Stimulated activated CD4-positive, alpha-beta T cell treated with anti-CD3 and anti-CD28 coated beads, Interleukin-15, amount 100 ng/mL, for 48 hours (primary cell): ENCODE data around the gene BGN.
A peak's percentile ranks its signal among the peaks of the same experiment; 100 is the strongest.

ENCODE experiments used
- DNase-seq, 2 donors: peaks; one replicate each; pipeline ENCODE4 v3.0.0-alpha.2; 2020; ENCODE audit warnings: low read depth in 2 of 2

BGN gene

DNA sequence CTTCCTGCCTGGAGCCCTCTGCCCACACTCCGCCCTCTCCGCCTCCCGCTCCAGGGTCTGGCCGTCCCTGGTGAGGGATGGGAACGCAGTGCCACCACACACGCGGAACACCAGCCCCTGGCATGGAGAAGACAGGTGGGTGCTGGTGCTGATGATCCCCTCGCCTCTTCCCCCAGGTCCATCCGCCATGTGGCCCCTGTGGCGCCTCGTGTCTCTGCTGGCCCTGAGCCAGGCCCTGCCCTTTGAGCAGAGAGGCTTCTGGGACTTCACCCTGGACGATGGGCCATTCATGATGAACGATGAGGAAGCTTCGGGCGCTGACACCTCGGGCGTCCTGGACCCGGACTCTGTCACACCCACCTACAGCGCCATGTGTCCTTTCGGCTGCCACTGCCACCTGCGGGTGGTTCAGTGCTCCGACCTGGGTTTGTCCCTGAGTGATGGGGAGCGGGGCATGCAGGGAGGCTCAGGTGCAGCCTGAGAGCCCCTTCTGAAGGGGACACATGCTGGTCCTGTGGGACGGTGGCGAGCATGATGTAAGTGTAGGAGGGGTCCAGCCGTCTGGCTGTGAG lies 9.8 kb downstream of the BGN start:
- DNase-seq: no peak

DNA sequence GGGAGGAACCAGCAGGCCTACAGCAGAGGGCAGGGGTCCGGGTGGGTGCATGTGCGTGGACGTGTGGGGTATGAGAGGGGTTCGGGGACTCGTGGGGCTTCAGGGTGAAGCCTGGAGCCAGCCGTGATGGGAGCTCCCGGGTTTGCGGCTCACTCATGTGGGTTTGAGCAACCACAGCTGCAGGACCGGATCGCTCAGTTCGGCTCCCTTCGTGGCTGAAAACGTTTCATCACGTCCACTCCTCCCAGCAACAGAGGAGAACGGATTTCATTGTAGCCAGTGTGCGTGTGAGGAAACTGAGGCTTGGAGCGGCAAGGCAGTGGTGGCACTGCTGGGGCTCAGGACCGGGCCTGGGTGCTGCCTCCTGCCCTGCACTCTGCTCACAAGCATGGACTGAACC lies 10.6 kb downstream of the BGN start:
- DNase-seq: no peak

DNA sequence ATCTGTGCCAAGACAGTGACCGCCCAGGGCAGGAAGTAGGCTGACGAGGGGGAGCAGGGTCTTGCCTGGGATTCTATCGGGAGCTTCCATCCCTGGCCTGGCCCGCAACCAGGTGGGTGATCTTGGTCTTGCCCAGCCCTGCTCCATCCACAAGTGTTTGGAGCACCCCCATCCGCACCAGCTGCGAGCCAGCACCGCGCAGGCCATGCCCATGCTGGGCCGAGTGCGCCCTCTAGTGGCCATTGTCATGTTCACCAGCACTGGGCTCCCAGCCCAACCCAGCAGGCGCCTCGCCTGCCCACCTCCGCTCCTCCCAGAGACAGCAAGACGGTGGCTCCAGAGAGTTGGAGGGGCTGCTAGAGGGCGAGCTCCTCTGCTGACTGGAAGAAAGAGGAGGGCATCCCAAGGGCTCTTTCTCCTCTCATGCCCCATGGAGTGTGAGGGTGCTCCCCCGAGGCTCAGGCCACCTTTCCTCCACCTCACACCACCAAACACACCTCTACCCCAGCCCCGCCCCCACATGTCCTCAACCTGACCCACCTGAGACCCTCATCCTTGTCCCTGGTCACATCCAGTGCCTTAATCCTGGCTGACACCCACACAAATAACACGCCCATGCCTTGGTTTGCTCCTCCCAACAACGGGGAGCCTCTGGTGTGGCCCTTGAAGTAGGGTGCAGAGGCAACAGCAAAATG lies 12.9 kb downstream of the BGN start:
- peak; percentile 64 to 81 for DNase-seq

DNA sequence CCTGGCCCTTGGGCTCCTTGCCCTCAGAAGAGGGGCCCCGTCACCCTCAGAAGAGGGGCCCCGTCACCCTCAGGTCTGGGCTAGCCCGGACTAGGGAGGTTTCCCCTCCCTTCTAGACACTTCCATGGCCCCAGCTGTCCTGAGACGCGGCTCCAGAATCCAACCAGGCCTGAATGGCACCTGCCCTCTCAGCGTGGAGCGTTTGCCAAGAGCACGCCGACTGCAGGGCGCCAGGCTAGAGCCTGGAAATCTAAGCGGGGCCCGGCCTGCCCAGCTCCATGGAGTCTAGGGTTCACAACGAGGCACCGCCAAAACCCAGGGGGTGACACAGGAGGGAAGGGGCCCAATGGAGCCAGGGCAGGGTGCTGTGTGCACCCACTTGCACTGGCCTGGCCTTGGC lies 14.8 kb downstream of the BGN start:
- DNase-seq: no peak

DNA sequence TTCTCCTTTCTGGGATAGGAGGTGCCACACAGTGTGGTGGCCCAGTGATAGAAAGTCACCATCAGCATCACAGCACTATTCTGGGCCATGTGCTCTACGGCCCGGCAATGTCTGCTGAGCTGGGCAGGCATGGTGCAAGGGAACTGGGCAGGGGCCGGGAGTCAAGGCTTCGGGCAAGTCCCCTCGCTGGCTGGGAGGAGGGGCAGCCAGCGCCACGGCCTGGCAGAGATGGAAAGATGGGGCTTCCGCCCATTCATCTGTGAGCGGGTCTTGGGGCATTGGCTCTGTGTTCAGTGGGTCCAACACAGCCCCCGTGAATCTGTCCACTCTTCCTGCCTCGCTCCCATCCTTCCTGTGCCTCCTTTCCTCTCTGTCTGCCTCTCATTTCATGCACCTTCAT lies 15.6 kb downstream of the BGN start:
- no peak for DNase-seq

DNA sequence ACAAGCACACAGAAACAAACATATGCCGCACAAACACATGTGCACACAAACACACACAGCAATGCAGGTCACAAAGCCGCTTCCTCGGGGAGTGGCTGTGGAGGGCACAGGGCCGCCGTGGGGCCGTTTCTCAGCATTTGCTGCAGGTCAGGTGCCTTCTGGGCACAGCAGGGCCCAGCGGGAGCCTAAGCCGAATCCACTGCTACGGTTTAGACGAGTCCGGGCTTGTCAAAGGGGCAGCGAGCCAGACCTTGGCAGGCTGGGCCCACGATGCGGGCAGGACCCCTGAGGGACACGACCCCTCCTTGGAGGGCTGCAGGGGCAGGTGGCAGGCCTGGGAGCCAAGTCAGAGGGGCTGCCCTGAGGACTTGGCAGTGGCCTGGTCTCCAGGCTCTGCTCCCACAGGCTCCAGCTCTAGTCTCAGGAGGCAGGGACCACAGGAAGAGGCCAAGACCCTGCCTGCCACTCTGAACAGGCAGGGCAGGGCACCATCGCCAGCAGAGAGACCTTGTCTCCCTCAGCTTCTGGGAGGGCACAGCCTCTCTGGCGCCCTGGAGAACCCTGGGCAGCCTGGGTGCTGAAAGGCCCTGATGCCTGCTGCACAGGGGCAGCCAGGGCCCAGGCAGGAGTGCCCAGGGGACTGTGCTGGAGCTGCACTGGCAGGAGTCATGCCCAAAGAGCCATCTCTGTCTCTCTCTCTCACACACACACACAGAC lies 17.2 kb downstream of the BGN start:
- DNase-seq: no peak

DNA sequence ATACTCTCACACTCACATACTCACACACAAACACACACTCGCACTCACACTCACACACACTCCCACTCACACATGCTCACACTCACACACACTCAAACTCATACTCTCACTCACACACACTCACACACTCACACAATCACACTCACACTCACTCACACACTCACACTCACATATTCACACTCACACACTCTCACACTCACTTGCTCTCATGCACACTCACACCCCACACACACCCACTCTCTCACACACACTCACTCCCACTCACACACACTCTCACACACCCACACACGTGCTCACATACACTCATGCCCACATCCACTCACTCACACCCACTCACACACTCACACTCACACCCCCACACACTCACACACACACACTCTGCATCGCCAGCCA lies 17.7 kb downstream of the BGN start:
- no peak for DNase-seq

DNA sequence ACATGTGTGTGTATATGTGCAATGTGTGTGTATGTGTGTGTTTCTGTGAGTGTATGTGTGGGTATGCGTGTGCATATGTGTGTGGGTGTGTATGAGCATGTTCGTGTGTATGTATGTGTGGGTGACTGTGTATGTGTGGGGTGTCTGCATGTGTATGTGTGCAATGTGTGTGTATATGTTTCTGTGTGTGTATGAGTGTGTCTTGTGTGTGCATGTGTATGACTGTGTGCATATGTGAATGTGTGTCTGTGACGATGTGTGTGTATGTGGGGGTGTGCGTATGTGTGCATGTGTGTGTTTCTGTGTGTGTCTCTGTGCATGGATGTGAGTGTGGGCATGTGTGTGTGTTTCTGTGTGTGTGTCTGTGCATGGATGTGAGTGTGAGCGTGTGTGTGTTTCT lies 18.5 kb downstream of the BGN start:
- no peak for DNase-seq

DNA sequence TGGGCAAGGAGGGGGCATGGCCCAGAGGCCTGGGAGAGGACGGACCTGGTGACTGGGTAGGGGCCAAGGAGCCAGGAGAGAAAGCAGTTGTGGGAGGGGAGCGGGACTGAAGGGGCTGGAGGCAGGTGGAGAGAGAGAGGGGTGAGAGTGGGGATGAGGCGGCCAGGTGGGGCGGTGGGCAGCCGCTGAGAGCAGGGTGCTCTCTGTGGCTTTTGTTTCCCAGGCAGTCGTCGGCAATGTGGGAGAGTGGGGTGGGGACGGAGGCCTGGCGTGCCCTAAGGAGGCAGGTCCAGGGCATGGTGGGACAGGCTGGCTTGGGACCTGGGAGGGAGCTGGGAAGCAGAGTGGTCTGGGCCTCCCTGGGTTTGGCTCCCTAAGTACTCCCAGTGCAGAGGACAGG lies 19.5 kb downstream of the BGN start:
- no peak for DNase-seq

DNA sequence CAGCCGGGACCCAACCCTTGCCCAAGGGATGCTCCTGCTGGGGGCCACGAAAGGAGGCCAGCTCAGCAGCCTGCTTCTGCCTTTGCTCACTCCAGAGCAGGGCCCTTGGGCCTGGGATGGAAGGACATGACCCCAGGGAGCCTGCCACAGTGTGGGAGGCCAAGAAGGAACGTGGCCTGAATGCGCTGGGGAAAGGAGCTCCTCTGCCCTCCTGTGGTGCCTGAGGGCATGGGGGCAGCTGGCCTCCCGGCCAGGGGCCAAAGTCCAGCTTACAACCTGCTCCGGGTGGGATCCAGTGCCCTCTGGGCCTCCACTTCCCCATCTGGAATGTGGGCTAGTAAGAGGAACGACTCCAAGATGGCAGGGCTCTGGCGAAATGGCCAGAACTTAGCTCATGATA lies 20.7 kb downstream of the BGN start:
- DNase-seq: no peak

DNA sequence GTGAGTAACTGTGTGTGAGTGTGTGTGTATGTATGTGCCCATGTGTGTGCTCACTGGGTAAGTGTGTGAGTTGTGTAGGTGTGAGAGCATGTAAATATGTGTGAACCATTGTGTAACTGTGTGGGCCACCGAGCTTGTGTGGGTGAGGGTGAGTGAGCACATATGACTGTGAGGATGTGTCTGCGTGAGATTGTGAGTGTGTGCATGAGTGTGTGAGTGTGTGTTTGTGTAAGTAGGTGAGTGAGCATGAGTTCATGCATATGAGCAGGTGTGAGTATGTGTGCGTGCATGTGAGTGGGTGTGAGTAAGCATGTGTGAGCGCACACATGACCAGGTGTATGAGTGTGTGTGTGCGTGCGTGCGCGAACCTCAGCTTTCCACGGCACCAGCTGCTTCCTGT lies 21.3 kb downstream of the BGN start:
- no peak for DNase-seq

DNA sequence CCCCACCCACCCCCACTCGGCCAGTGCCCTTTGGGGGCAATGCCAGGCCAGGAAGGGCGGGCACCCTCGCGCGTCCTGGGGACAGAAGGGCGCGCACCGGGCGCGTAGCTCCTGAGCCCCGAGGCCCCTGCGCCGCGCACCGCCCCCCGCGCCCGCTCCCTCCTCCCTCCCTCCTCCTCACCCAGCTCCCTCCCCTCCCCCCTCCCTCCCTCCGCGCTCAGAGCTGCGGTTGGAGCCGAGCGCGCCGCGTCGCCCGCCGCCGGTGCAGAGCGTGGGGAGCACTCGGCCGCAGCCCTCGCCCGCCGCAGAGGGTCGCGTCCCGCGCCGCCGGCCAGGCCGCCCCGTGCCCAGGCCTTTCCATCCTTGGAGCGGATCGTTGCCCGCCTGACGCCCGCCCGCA lies 22.6 kb downstream of the BGN start, which contains the start of gene ATP2B3:
Gene ATP2B3 (plus strand): TSS at position 220 of the 400 bp plus-strand sequence. CDS start 18,606 bp downstream, outside the sequence.
- DNase-seq: no peak

DNA sequence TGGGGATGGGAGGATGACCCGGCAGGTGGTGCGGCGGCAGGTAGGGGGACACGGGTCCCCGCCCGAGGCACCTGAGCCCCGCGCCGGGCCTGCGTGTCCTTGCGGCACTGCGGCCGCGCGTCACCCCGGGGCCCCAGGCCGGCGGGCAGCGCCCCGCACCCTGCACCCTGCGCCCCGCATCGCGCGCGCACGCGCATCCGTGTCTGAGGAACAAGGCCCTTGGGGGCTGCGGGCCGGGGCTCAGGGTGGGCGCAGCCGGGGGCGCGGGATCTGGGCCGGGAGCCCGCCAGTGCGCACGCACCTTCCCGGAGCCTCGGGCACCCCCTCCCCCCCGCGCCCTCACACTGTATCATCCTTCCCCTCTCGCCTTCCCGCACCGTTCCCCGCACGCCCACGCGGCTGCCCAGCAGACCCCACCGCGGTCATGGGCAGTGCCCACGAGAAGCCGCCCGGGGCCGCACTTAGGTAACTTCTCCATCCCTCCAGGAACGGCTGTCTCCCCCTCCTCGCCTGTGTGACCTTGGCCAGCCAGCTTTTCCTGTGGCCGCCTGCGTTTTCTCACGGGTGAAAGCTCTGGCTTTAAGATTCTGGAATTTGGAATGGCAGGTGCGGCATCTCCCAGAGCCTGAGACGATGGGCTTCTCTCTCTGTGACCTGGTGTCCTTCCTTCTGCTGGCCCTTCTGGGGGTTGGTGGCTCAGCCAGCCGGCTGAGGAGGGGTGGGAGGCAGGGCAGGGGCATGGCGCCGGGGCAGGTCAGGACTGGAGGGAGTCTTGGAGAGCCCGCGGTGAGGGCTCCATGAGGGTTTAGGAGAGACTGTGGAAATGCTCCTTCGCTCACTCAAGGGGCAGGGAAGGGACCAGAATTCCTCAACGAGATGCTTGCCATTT lies 23.4 kb downstream of the BGN start:
- DNase-seq: no peak

DNA sequence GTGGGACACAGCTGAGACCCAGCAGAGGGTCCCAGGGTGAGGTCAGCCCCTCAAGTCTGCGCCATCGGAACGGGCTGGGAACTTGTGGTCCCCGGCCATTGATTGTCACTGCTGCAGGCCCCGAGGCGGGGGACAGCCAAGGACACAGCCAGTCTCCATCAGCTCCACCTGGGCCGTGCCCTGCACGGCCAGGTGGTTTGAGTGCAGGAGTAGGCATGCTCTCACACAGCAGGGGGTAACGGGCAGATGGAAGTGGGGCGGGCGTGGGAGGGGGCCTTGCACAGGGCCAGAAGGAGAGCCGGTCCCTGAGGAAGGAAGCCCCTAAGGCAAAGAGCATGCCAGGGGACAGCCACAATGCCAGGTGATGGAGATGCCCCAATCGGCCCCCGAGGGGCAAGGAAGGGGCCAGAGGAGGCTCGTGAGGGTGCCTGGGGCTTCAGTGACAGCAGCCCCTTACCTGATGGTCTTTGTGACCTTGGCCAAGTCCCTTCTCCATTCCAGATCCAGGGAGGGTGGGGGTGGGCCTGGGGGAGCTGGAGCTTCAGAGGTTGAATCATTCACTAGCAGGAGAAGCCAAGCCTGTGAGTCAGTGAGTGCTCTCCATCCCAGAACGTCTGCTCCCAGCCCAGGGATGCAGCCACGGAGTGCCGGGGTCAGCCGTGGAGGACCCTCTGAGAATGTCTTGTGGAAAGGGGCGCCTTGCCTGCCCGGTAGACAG lies 24.9 kb downstream of the BGN start:
- no peak for DNase-seq

DNA sequence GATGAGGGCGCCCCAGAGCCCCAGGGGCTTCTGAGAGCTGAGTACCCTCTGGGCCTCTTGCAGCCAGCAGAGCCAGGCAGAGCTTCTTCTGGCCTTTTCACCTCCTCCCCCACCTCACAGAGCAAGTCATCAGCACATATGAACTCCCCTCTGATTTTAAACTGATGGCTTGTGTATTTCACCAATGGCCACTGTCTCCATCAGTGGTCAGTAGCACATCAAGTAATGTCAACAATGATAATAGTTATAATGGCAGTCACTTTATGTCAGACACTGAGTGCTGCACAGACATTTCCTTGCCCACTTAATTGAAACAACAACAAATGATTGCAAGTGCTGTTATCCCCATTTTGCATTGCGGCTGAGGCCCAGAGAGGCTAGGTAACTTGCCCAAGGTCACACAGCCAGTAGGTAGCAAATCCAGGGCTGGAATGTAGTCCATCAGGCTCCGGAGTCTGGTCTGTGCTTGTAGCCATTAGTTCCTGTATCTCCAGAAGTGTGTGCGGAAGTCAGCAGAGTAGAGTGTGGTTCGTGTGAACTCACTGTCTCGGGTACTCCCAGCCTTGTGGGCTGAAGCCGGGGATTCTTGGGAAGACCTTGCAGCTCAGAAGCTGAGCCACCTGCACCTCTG lies 25.6 kb downstream of the BGN start:
- DNase-seq: no peak

DNA sequence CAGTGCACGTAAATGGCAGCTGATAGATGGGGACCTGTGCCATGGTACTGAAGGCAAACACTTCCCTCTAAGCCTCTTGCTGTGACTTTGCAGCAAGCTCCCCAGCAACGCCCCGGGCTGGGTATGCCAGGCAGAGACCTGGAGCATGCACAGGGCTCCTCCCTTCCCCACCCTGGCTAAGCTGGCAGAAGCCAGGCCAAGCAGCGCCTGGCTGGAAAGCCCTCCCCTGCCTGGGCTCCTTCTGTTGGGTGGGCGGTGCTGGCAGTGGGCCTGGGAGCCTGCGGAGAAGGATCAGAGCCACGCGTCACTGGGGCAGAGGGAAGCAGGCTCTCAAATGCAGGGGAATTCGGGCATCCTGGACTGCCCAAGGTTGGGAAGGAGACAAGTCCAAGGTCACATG lies 26.3 kb downstream of the BGN start:
- DNase-seq: no peak

DNA sequence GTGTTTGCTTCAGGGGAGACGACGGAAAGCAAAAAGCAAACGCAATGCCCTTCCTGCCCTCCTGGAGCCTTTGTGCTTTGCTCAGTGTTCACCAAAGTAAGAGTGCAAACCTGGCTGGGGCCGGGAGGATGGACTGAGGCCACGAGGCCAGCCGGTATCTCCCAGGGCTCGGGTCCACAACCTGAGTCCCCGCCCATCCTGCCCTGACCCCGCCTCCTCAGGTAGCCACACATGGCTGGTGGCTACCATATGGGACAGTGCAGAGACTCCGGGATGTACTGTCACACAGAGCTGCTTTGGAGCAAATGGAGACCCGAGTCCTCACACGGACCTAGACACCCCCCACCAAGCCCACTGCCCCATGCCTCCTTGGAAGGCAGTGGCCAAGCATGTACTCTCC lies 27.5 kb downstream of the BGN start:
- no peak for DNase-seq

DNA sequence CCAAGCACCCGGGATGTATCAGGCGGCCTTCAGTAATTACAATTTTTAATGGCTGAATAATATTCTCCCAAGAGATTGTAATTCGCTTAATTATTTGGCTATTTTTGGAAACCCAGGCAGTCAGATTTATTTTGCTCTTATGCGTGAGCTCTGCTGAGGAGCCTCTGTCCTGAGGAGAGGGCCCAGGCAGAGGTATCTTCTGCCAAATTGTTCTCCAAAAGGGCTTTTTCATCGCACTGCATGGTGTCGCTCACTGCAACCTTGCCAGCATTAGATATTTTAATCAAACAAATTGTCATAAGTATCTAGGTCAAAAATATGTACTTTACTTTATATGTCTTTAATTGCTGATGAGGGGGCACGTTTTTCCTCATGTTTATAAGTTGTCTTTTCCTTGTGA lies 28.5 kb downstream of the BGN start:
- DNase-seq: no peak

DNA sequence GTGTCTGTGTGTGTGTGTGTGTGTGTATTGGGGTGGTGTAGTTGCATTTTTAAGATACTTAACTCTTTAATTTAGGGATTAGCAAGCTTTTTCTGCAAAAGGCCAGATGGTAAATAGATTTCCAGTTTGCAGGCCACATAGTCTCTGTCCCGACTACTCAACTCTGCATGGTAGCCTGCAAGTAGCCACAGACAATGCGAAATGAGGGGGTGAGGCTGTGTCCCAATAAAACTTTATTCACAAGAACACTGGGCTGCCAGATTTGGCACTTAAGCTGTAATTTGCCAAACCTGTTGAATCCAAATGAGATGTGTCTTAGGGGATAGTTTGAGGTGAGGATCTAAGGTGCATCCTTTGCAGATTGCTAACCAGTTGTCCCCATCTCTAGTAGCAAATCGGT lies 29.5 kb downstream of the BGN start:
- no peak for DNase-seq

DNA sequence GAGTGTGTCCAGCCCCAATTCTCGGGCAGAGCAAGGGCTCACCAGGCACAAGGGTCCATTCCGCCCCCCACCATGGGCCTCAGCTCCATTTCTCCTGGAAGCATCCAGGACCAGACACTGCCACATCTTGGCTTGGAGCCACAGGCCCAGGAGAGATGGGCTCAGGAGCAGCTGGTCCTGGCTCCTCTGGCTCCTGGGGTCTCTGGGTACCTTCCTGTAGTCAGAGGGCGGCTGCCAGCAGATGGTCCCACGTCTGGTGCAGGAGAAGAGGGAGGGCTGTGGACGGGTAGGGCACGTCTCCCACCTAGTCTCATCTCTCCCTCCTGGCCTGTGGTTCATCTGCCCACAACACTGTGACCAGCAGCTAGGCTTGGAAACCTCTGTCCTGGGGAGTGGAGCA lies 30.7 kb downstream of the BGN start:
- no peak for DNase-seq

DNA sequence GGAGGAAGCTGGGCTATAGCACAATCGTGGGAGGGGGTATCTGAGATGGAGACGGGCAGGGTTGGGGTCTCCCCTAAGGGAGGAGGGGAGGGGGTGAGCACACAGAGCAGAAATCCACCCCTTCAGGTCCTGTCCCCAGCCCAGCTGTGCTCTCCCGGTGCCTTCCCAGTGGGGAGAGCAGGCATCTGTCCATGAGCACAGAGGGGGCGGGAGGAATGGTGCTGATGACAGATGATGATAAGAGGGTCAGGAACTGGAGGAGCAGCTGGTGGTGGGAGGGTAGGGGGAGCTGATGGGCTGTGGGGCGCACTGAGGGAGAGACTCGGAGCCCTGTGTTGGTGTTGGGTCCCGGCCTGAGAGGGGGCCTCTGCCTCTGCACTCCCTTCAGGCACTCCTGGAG lies 31.3 kb downstream of the BGN start:
- DNase-seq: no peak
